ENCODE results near the gene SRRM4.

SRRM4 gene

GRCh38 chr12:118982984-118983761 lies 1.8 kb downstream of the SRRM4 start:
- no peak for DNase-seq
- Histone ChIP-seq H3K36me3 (ENCODE audit: control insufficient read depth in 1 of 2, insufficient read depth in 2 of 2, low read length in 2 of 2) (no peaks in the 10 kb centered on the region), H3K27ac (ENCODE audit: low read depth, low read length) (no peak overlapping the region), H2AFZ (ENCODE audit: insufficient read depth, low read length, poor library complexity) (no peak overlapping the region), H3K4me2 (ENCODE audit: low read length) (no peak overlapping the region), H4K8ac (ENCODE audit: low read depth, low read length) (no peak overlapping the region), H3K9ac (ENCODE audit: low read length) (no peak overlapping the region), H3K79me2 (ENCODE audit: control insufficient read depth, insufficient read depth, low read length, poor library complexity) (no peaks in the 10 kb centered on the region), H3K4me3 (ENCODE audit: low read depth, low read length) (no peak overlapping the region), H3K18ac (ENCODE audit: low read length) (no peak overlapping the region), H4K12ac (ENCODE audit: low read depth, low read length) (no peak overlapping the region), H3K9me3 (ENCODE audit: insufficient read depth, low read depth, low read length) (peaks cover 3% of the 10 kb centered on the region), H2AK5ac (ENCODE audit: low read length) (no peak overlapping the region), H3K79me1 (ENCODE audit: low read length) (no peaks in the 10 kb centered on the region), H2BK12ac (ENCODE audit: low read length) (no peak overlapping the region), H2BK5ac (ENCODE audit: low read depth, low read length, poor library complexity) (no peak overlapping the region), H3K14ac (ENCODE audit: low read length) (no peak overlapping the region), H3K4ac (ENCODE audit: low read depth, low read length) (no peak overlapping the region), H3K4me1 (ENCODE audit: control insufficient read depth in 1 of 2, insufficient read depth in 2 of 2, low read length in 2 of 2) (no peaks in the 10 kb centered on the region), H4K91ac (ENCODE audit: low read depth, low read length) (no peak overlapping the region), H3K27me3 (ENCODE audit: insufficient read depth, low read length) (peaks cover 31% of the 10 kb centered on the region), H2BK120ac (ENCODE audit: insufficient read depth, low read length, poor library complexity) (no peak overlapping the region), H3K23ac (ENCODE audit: low read length) (no peak overlapping the region)
- WGBS (ENCODE audit: extremely low coverage, insufficient coverage, insufficient read length) = no CpG with 5 or more reads among the region's 7 CpGs

DNA sequence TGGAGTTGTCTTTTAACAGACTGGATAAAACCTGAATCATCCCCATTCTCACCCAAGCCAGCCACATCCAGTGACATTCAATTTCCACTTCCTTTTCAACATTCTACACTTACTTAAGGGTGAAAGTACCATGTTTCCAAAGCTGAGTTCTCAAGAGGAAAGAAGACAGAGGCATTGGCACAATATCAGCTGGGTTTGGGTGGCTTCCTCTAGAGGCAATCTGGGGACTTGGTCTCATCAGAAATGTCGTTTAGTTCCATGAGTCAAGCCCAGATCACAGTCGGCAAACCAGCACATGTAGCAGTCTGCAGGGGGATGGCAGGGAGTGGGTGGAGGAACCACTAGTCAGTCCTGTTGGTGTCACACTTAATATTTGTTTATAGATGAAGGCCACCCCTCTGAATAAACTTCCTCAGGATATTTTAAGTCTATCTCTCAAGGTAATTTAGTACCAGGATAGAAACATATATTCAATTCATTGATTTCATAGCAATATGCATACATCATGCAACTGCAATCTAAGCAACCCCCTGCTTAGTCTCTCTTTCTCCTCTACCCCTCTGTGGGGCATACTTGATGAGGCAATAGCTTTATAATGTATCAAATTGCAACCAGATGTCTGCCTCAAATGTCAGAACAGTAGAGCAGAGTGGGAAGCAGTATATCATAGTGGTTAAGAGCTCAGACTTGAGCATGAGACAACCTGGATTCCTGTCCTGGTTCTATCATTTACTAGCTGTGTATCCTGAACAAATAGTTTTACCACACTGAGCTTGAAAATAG lies 3.0 kb downstream of the SRRM4 start:
- H4K12ac ChIP-seq (ENCODE audit: low read depth, low read length) = no peak overlapping the region
- H3K9me3 ChIP-seq (ENCODE audit: insufficient read depth, low read depth, low read length) = peaks cover 3% of the 10 kb centered on the region
- H3K4me1 ChIP-seq (ENCODE audit: control insufficient read depth in 1 of 2, insufficient read depth in 2 of 2, low read length in 2 of 2) = no peaks in the 10 kb centered on the region
- no peak overlapping the region for H4K8ac ChIP-seq (ENCODE audit: low read depth, low read length)
- H3K23ac ChIP-seq (ENCODE audit: low read length) = no peak overlapping the region
- H3K18ac ChIP-seq (ENCODE audit: low read length) = no peak overlapping the region
- no peaks in the 10 kb centered on the region for H3K79me1 ChIP-seq (ENCODE audit: low read length)
- H3K79me2 ChIP-seq (ENCODE audit: control insufficient read depth, insufficient read depth, low read length, poor library complexity) = no peaks in the 10 kb centered on the region
- H3K27ac ChIP-seq (ENCODE audit: low read depth, low read length) = no peak overlapping the region
- no peak overlapping the region for H3K9ac ChIP-seq (ENCODE audit: low read length)
- no CpG with 5 or more reads among the region's 2 CpGs for WGBS (ENCODE audit: extremely low coverage, insufficient coverage, insufficient read length)
- no peak overlapping the region for H3K4me3 ChIP-seq (ENCODE audit: low read depth, low read length)
- H3K27me3 ChIP-seq (ENCODE audit: insufficient read depth, low read length) = peaks cover 31% of the 10 kb centered on the region
- no peak overlapping the region for H3K4me2 ChIP-seq (ENCODE audit: low read length)
- no peak overlapping the region for H2BK12ac ChIP-seq (ENCODE audit: low read length)
- H2AK5ac ChIP-seq (ENCODE audit: low read length) = no peak overlapping the region
- H3K4ac ChIP-seq (ENCODE audit: low read depth, low read length) = no peak overlapping the region
- no peak overlapping the region for H4K91ac ChIP-seq (ENCODE audit: low read depth, low read length)
- no peak for DNase-seq
- no peak overlapping the region for H2BK5ac ChIP-seq (ENCODE audit: low read depth, low read length, poor library complexity)
- H2BK120ac ChIP-seq (ENCODE audit: insufficient read depth, low read length, poor library complexity) = no peak overlapping the region
- no peak overlapping the region for H2AFZ ChIP-seq (ENCODE audit: insufficient read depth, low read length, poor library complexity)
- no peaks in the 10 kb centered on the region for H3K36me3 ChIP-seq (ENCODE audit: control insufficient read depth in 1 of 2, insufficient read depth in 2 of 2, low read length in 2 of 2)
- no peak overlapping the region for H3K14ac ChIP-seq (ENCODE audit: low read length)

DNA sequence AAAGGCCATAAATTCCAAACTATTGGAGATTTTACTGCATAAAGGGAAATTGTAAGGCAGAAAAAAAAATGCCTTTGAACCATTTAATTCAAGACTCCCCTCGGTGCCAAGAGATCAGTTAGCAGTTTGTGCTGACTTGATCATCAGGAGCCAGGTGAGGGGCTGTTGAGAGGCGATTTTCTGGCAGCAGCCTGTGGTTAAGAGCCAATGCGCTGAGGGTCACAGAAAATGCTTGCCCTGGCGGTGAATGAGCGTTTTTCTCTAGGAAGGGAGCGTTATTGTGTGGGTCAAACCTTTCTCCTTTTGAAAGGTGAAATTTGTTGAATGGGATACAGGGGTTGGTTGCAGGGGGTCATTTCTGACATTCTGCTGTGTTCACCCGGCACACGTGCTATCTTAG lies 4.7 kb downstream of the SRRM4 start:
- WGBS (ENCODE audit: extremely low coverage, insufficient coverage, insufficient read length) = no CpG with 5 or more reads among the region's 8 CpGs

GRCh38 chr12:118999107-118999506 lies 17.8 kb downstream of the SRRM4 start:
- Histone ChIP-seq H3K4me2 (ENCODE audit: low read length) (no peak overlapping the region), H2BK120ac (ENCODE audit: insufficient read depth, low read length, poor library complexity) (no peak overlapping the region), H3K23ac (ENCODE audit: low read length) (no peak overlapping the region), H3K18ac (ENCODE audit: low read length) (no peak overlapping the region), H2BK12ac (ENCODE audit: low read length) (no peak overlapping the region), H3K79me2 (ENCODE audit: control insufficient read depth, insufficient read depth, low read length, poor library complexity) (no peaks in the 10 kb centered on the region), H3K27ac (ENCODE audit: low read depth, low read length) (no peak overlapping the region), H4K8ac (ENCODE audit: low read depth, low read length) (no peak overlapping the region), H3K9ac (ENCODE audit: low read length) (no peak overlapping the region), H3K4me1 (ENCODE audit: control insufficient read depth in 1 of 2, insufficient read depth in 2 of 2, low read length in 2 of 2) (no peaks in the 10 kb centered on the region), H2AFZ (ENCODE audit: insufficient read depth, low read length, poor library complexity) (no peak overlapping the region), H2AK5ac (ENCODE audit: low read length) (no peak overlapping the region), H4K12ac (ENCODE audit: low read depth, low read length) (no peak overlapping the region), H3K36me3 (ENCODE audit: control insufficient read depth in 1 of 2, insufficient read depth in 2 of 2, low read length in 2 of 2) (no peaks in the 10 kb centered on the region), H3K9me3 (ENCODE audit: insufficient read depth, low read depth, low read length) (no peaks in the 10 kb centered on the region), H3K14ac (ENCODE audit: low read length) (no peak overlapping the region), H3K79me1 (ENCODE audit: low read length) (no peaks in the 10 kb centered on the region), H3K27me3 (ENCODE audit: insufficient read depth, low read length) (no peaks in the 10 kb centered on the region), H4K91ac (ENCODE audit: low read depth, low read length) (no peak overlapping the region), H3K4me3 (ENCODE audit: low read depth, low read length) (no peak overlapping the region), H3K4ac (ENCODE audit: low read depth, low read length) (no peak overlapping the region), H2BK5ac (ENCODE audit: low read depth, low read length, poor library complexity) (no peak overlapping the region)
- no peak for DNase-seq
- no CpG with 5 or more reads among the region's 5 CpGs for WGBS (ENCODE audit: extremely low coverage, insufficient coverage, insufficient read length)

More for the DNA sequence above, 4.7 kb downstream of the SRRM4 start:
- H4K12ac ChIP-seq (ENCODE audit: low read depth, low read length) = no peak overlapping the region
- no peak overlapping the region for H3K27ac ChIP-seq (ENCODE audit: low read depth, low read length)
- H2AK5ac ChIP-seq (ENCODE audit: low read length) = no peak overlapping the region
- H3K23ac ChIP-seq (ENCODE audit: low read length) = no peak overlapping the region
- H3K18ac ChIP-seq (ENCODE audit: low read length) = no peak overlapping the region
- H2BK5ac ChIP-seq (ENCODE audit: low read depth, low read length, poor library complexity) = no peak overlapping the region
- no peak overlapping the region for H4K8ac ChIP-seq (ENCODE audit: low read depth, low read length)
- no peaks in the 10 kb centered on the region for H3K36me3 ChIP-seq (ENCODE audit: control insufficient read depth in 1 of 2, insufficient read depth in 2 of 2, low read length in 2 of 2)
- peaks cover 22% of the 10 kb centered on the region for H3K27me3 ChIP-seq (ENCODE audit: insufficient read depth, low read length)
- no peak overlapping the region for H3K4me2 ChIP-seq (ENCODE audit: low read length)
- peaks cover 3% of the 10 kb centered on the region for H3K9me3 ChIP-seq (ENCODE audit: insufficient read depth, low read depth, low read length)
- H3K79me2 ChIP-seq (ENCODE audit: control insufficient read depth, insufficient read depth, low read length, poor library complexity) = no peaks in the 10 kb centered on the region
- no peak overlapping the region for H2AFZ ChIP-seq (ENCODE audit: insufficient read depth, low read length, poor library complexity)
- H3K14ac ChIP-seq (ENCODE audit: low read length) = no peak overlapping the region
- no peak overlapping the region for H3K9ac ChIP-seq (ENCODE audit: low read length)
- H3K4me3 ChIP-seq (ENCODE audit: low read depth, low read length) = no peak overlapping the region
- no peak overlapping the region for H2BK120ac ChIP-seq (ENCODE audit: insufficient read depth, low read length, poor library complexity)
- no peak overlapping the region for H3K4ac ChIP-seq (ENCODE audit: low read depth, low read length)
- H2BK12ac ChIP-seq (ENCODE audit: low read length) = no peak overlapping the region
- H3K79me1 ChIP-seq (ENCODE audit: low read length) = no peaks in the 10 kb centered on the region
- no peak overlapping the region for H4K91ac ChIP-seq (ENCODE audit: low read depth, low read length)
- H3K4me1 ChIP-seq (ENCODE audit: control insufficient read depth in 1 of 2, insufficient read depth in 2 of 2, low read length in 2 of 2) = no peaks in the 10 kb centered on the region
- DNase-seq = no peak

All from trophoblast cell (in vitro differentiated cells and primary cell).